Nephron progenitor cell (in vitro differentiated cells): ENCODE results near the gene SEMA3F.
A peak's percentile ranks its signal among the peaks of the same experiment; 100 is the strongest.

Experiments used
- DNase-seq: peaks from one replicate; pipeline ENCODE4 v3.0.0; 2021
- H3K27ac Mint-ChIP-seq: 2 replicates; pipeline ENCODE4 v1.8.0; 2021; ENCODE audit warnings: mild to moderate bottlenecking, moderate library complexity, mixed read lengths
- H3K27me3 Mint-ChIP-seq: 2 replicates; pipeline ENCODE4 v1.8.0; 2021; ENCODE audit warnings: mild to moderate bottlenecking, low read depth, mixed read lengths; ENCODE audit not compliant: poor library complexity
- H3K36me3 Mint-ChIP-seq: 2 replicates; pipeline ENCODE4 v1.8.0; 2021; ENCODE audit warnings: low read depth, mixed read lengths
- H3K4me1 Mint-ChIP-seq: 2 replicates; pipeline ENCODE4 v1.8.0; 2021; ENCODE audit warnings: mixed read lengths
- H3K4me3 Mint-ChIP-seq: 2 replicates; pipeline ENCODE4 v1.8.0; 2021; ENCODE audit warnings: mild to moderate bottlenecking, moderate library complexity, mixed read lengths
- H3K9me3 Mint-ChIP-seq: 2 replicates; pipeline ENCODE4 v1.8.0; 2021; ENCODE audit warnings: mild to moderate bottlenecking, moderate library complexity, mixed read lengths
- TF ChIP-seq, protein P1 (sequence below): fragments of 200-600 bp; sonication (generic); IDR thresholded peaks from 2 replicates; pipeline ENCODE4 v1.5.0; 2021; ENCODE audit warnings: antibody characterized with exemption

SEMA3F gene

DNA sequence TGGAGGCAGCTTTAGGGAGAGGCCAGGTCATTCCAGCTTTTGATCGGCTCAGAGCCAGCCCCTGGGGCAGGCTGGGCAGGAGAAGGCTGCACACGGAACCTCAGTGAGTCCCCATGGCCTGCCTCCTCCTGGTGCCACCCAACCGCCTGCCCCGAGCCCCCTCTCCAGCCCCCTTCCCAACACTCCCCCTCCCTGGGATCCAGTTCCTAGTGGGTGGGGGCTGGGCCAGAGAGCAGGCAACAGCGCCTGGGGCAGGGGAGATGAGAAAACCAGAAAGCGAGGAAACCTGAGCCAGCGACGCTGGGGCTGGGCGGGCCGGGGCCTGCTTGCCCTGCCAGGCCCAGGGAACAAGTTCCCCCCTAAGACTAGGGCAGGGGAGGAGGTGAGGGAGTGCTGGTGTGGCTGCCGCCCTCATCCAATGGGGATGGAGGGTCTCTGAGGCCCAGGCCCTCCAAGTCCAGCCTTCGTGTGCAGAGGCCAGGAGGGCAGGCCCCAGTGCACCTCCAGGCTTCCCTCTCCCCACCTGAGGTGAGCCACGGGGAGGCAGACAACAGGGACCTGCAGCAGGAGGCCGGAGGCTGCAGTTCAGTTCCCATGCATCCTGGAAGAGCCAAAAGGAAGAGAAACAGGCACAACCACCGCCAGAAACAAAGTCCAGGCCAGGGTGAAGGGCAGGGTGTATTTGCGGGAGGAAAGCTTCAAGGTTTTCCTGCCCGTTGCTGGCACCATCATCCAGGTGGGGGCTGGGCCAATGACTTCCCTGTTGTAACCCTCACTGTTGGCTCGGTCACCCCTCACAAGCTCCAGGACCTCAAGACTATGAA lies 4.0 kb upstream of the SEMA3F start:
- TF ChIP-seq, protein P1, sequence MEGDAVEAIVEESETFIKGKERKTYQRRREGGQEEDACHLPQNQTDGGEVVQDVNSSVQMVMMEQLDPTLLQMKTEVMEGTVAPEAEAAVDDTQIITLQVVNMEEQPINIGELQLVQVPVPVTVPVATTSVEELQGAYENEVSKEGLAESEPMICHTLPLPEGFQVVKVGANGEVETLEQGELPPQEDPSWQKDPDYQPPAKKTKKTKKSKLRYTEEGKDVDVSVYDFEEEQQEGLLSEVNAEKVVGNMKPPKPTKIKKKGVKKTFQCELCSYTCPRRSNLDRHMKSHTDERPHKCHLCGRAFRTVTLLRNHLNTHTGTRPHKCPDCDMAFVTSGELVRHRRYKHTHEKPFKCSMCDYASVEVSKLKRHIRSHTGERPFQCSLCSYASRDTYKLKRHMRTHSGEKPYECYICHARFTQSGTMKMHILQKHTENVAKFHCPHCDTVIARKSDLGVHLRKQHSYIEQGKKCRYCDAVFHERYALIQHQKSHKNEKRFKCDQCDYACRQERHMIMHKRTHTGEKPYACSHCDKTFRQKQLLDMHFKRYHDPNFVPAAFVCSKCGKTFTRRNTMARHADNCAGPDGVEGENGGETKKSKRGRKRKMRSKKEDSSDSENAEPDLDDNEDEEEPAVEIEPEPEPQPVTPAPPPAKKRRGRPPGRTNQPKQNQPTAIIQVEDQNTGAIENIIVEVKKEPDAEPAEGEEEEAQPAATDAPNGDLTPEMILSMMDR: no peak

DNA sequence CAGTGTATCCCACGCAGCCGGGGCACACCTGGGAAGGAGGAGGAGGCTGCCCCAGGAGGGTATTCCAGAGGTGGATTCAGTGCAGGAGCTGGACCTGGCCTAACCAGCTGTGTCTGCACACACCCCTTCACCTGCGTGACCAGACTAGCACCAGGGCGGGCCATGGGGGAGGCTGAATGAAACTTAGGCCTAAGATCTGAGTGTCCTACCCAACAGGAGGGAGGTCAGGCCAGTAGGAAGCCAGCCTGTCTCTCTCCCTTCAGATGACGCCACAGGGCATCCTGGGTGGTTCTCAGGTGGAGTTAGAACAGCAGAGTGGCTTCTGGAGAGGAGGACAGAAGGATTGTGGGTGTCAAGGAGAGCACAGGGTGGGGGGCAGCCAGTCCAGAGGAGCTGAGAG lies 3.4 kb upstream of the SEMA3F start:
- DNase-seq: no peak
- Mint-ChIP-seq H3K4me1 (peaks cover 86% of the 10 kb centered on the region), H3K27me3 (peaks cover 12% of the 10 kb centered on the region), H3K36me3 (no peaks in the 10 kb centered on the region), H3K9me3 (no peaks in the 10 kb centered on the region), H3K27ac (peak overlapping the region; percentile 83), H3K4me3 (no peak overlapping the region)
- TF ChIP-seq, protein P1: no peak

More for the DNA sequence above, 4.0 kb upstream of the SEMA3F start:
- Mint-ChIP-seq H3K9me3 (no peaks in the 10 kb centered on the region), H3K4me1 (peaks cover 88% of the 10 kb centered on the region), H3K27ac (peak overlapping the region; percentile 83), H3K4me3 (peak overlapping the region; percentile 54), H3K27me3 (peaks cover 12% of the 10 kb centered on the region), H3K36me3 (no peaks in the 10 kb centered on the region)
- DNase-seq: peak; percentile 77

DNA sequence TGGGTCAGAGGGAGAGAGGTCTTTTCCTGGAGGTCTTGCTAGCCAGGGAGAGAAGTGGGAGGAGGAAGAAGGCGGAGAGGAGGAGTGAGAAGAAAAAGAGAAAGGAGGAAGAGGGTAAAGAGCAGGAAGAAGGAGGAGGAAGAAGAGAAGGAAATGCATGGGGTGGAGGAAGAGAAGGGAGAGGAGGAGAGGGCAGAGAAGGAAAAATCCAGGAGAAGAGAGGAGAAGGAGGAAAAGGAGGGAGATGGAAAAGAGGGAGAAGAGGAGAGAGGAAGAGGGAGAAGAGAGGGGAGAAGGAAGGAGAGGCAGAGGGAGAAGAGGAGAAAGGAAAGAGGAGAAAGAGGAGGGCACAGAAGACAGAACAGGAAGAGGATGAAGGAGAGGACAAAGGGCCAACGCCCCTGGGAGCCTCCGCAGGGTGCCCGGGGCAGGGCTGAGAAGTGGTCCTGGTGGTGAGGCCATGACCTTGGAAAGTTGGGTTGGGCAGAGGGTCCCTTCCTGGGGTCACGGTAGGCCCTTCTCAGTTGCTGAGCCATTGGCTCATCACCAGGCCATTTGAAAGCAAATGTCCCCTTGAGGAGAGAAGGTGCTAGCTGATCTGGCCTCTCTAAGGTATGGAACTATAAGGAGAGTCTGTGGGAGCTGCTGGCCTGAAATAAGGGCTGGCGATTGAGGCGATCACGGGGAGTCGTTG lies 1.2 kb upstream of the SEMA3F start:
- Mint-ChIP-seq H3K4me3 (peak overlapping the region; percentile 84), H3K27ac (peak overlapping the region; percentile 64), H3K36me3 (peaks cover 6% of the 10 kb centered on the region), H3K9me3 (no peaks in the 10 kb centered on the region), H3K4me1 (peaks cover 83% of the 10 kb centered on the region), H3K27me3 (peaks cover 10% of the 10 kb centered on the region)
- no peak for DNase-seq
- TF ChIP-seq, protein P1: no peak

DNA sequence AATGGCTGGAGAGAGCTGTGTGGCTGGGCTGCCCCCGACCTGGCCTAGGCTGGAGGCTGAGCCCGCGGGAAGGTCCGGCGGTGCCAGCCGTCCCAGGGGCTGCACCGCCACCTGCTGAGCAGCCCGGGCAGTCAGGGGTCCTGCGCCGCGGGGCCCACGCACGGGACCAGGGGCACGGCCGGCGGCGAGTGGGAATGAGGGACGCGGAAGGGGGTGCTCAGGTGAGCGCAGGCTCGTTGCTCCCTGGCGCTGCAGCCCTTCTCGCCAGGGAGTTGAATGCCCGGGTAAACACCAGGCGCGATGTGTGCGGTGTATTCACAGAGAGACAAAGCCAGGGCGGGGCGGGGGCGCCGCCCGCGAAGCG lies 666 bp upstream of the SEMA3F start:
- peaks cover 83% of the 10 kb centered on the region for H3K4me1 Mint-ChIP-seq
- no peaks in the 10 kb centered on the region for H3K9me3 Mint-ChIP-seq
- H3K27ac Mint-ChIP-seq: peak overlapping the region; percentile 64
- TF ChIP-seq, protein P1: no peak
- H3K4me3 Mint-ChIP-seq: peak overlapping the region; percentile 84
- no peak for DNase-seq
- peaks cover 7% of the 10 kb centered on the region for H3K36me3 Mint-ChIP-seq
- peaks cover 10% of the 10 kb centered on the region for H3K27me3 Mint-ChIP-seq

DNA sequence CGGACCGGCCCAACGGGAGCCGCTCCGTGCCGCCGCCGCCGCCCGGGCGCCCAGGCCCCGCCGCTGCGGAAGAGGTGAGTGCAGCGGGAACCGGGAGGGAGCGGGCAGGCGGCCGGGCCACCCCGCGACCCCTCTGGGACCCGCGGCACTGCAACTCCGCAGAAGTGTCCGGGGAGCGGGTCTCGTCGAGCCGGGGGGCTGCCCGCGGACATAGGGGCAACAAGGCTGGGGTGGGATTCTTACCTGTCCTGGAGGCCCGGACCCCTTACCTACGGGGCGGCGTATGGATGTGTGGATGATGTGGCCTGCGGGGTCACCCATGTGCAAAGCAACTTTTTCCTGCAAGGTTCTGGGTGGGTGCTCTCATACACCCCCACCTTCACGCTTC lies 361 bp downstream of the SEMA3F start:
- no peaks in the 10 kb centered on the region for H3K9me3 Mint-ChIP-seq
- peak overlapping the region; percentile 70 for H3K27ac Mint-ChIP-seq
- H3K4me1 Mint-ChIP-seq: peaks cover 82% of the 10 kb centered on the region
- peaks cover 10% of the 10 kb centered on the region for H3K27me3 Mint-ChIP-seq
- H3K4me3 Mint-ChIP-seq: peak overlapping the region; percentile 94
- TF ChIP-seq, protein P1: no peak
- no peak for DNase-seq
- H3K36me3 Mint-ChIP-seq: peaks cover 14% of the 10 kb centered on the region
